Measurements from ENCODE around the gene MYOCOS.

MYOCOS gene

GRCh38 chr1:171590022-171590421 lies 32.0 kb upstream of the MYOCOS start:
- Histone ChIP-seq H3K4me3 (ENCODE audit: low read depth, low read length) (no peak overlapping the region), H4K8ac (ENCODE audit: low read depth, low read length) (no peak overlapping the region), H3K9me3 (ENCODE audit: insufficient read depth, low read depth, low read length) (no peaks in the 10 kb centered on the region), H3K79me1 (ENCODE audit: low read length) (no peaks in the 10 kb centered on the region), H3K27ac (ENCODE audit: low read depth, low read length) (no peak overlapping the region), H3K9ac (ENCODE audit: low read length) (no peak overlapping the region), H2AFZ (ENCODE audit: insufficient read depth, low read length, poor library complexity) (no peak overlapping the region), H4K91ac (ENCODE audit: low read depth, low read length) (no peak overlapping the region), H2BK5ac (ENCODE audit: low read depth, low read length, poor library complexity) (no peak overlapping the region), H3K23ac (ENCODE audit: low read length) (no peak overlapping the region), H2BK12ac (ENCODE audit: low read length) (no peak overlapping the region), H3K36me3 (ENCODE audit: control insufficient read depth in 1 of 2, insufficient read depth in 2 of 2, low read length in 2 of 2) (peaks cover 27 to 40% of the 10 kb centered on the region in 2 experiments), H3K14ac (ENCODE audit: low read length) (no peak overlapping the region), H3K27me3 (ENCODE audit: insufficient read depth, low read length) (no peaks in the 10 kb centered on the region), H3K4me2 (ENCODE audit: low read length) (no peak overlapping the region), H2AK5ac (ENCODE audit: low read length) (no peak overlapping the region), H2BK120ac (ENCODE audit: insufficient read depth, low read length, poor library complexity) (no peak overlapping the region), H3K79me2 (ENCODE audit: control insufficient read depth, insufficient read depth, low read length, poor library complexity) (no peaks in the 10 kb centered on the region), H3K4me1 (ENCODE audit: control insufficient read depth in 1 of 2, insufficient read depth in 2 of 2, low read length in 2 of 2) (no peaks in the 10 kb centered on the region), H3K4ac (ENCODE audit: low read depth, low read length) (no peak overlapping the region), H3K18ac (ENCODE audit: low read length) (no peak overlapping the region), H4K12ac (ENCODE audit: low read depth, low read length) (no peak overlapping the region)
- WGBS (ENCODE audit: extremely low coverage, insufficient coverage, insufficient read length), result no CpG with 5 or more reads among the region's 1 CpG
- no peak for DNase-seq

- no CpG with 5 or more reads among the region's 1 CpG for WGBS (ENCODE audit: extremely low coverage, insufficient coverage, insufficient read length)
- Histone ChIP-seq H3K79me1 (ENCODE audit: low read length) (no peaks in the 10 kb centered on the region), H2BK120ac (ENCODE audit: insufficient read depth, low read length, poor library complexity) (no peak overlapping the region), H3K9ac (ENCODE audit: low read length) (no peak overlapping the region), H2BK12ac (ENCODE audit: low read length) (no peak overlapping the region), H3K4me2 (ENCODE audit: low read length) (no peak overlapping the region), H3K23ac (ENCODE audit: low read length) (no peak overlapping the region), H3K27ac (ENCODE audit: low read depth, low read length) (no peak overlapping the region), H3K79me2 (ENCODE audit: control insufficient read depth, insufficient read depth, low read length, poor library complexity) (no peaks in the 10 kb centered on the region), H2AFZ (ENCODE audit: insufficient read depth, low read length, poor library complexity) (no peak overlapping the region), H2BK5ac (ENCODE audit: low read depth, low read length, poor library complexity) (no peak overlapping the region), H3K4me1 (ENCODE audit: control insufficient read depth in 1 of 2, insufficient read depth in 2 of 2, low read length in 2 of 2) (no peaks in the 10 kb centered on the region), H2AK5ac (ENCODE audit: low read length) (no peak overlapping the region), H3K9me3 (ENCODE audit: insufficient read depth, low read depth, low read length) (no peaks in the 10 kb centered on the region), H3K18ac (ENCODE audit: low read length) (no peak overlapping the region), H3K4ac (ENCODE audit: low read depth, low read length) (no peak overlapping the region), H4K91ac (ENCODE audit: low read depth, low read length) (no peak overlapping the region), H4K12ac (ENCODE audit: low read depth, low read length) (no peak overlapping the region), H3K14ac (ENCODE audit: low read length) (no peak overlapping the region), H3K27me3 (ENCODE audit: insufficient read depth, low read length) (no peaks in the 10 kb centered on the region), H3K4me3 (ENCODE audit: low read depth, low read length) (no peak overlapping the region), H4K8ac (ENCODE audit: low read depth, low read length) (no peak overlapping the region), H3K36me3 (ENCODE audit: control insufficient read depth in 1 of 2, insufficient read depth in 2 of 2, low read length in 2 of 2) (peaks cover 12 to 17% of the 10 kb centered on the region in 2 experiments)
- DNase-seq, result no peak
Observed at GRCh38 chr1:171595324-171595723, 26.7 kb upstream of the MYOCOS start.

- H2BK5ac ChIP-seq (ENCODE audit: low read depth, low read length, poor library complexity), result no peak overlapping the region
Observed at GRCh38 chr1:171596119-171596518, 25.9 kb upstream of the MYOCOS start.

GRCh38 chr1:171596705-171597104 lies 25.3 kb upstream of the MYOCOS start:
- Histone ChIP-seq H3K9me3 (ENCODE audit: insufficient read depth, low read depth, low read length) (no peaks in the 10 kb centered on the region), H3K23ac (ENCODE audit: low read length) (no peak overlapping the region), H3K79me2 (ENCODE audit: control insufficient read depth, insufficient read depth, low read length, poor library complexity) (no peaks in the 10 kb centered on the region), H2BK5ac (ENCODE audit: low read depth, low read length, poor library complexity) (no peak overlapping the region), H2AFZ (ENCODE audit: insufficient read depth, low read length, poor library complexity) (no peak overlapping the region), H4K91ac (ENCODE audit: low read depth, low read length) (no peak overlapping the region), H3K79me1 (ENCODE audit: low read length) (no peaks in the 10 kb centered on the region), H3K18ac (ENCODE audit: low read length) (no peak overlapping the region), H2AK5ac (ENCODE audit: low read length) (no peak overlapping the region), H3K36me3 (ENCODE audit: control insufficient read depth in 1 of 2, insufficient read depth in 2 of 2, low read length in 2 of 2) (peaks cover 9 to 11% of the 10 kb centered on the region in 2 experiments), H3K14ac (ENCODE audit: low read length) (no peak overlapping the region), H3K4me2 (ENCODE audit: low read length) (no peak overlapping the region), H2BK12ac (ENCODE audit: low read length) (no peak overlapping the region), H3K4ac (ENCODE audit: low read depth, low read length) (no peak overlapping the region), H2BK120ac (ENCODE audit: insufficient read depth, low read length, poor library complexity) (no peak overlapping the region), H3K9ac (ENCODE audit: low read length) (no peak overlapping the region), H3K4me1 (ENCODE audit: control insufficient read depth in 1 of 2, insufficient read depth in 2 of 2, low read length in 2 of 2) (no peaks in the 10 kb centered on the region), H3K27ac (ENCODE audit: low read depth, low read length) (no peak overlapping the region), H3K4me3 (ENCODE audit: low read depth, low read length) (no peak overlapping the region), H3K27me3 (ENCODE audit: insufficient read depth, low read length) (no peaks in the 10 kb centered on the region), H4K8ac (ENCODE audit: low read depth, low read length) (no peak overlapping the region), H4K12ac (ENCODE audit: low read depth, low read length) (no peak overlapping the region)
- no peak for DNase-seq
- WGBS (ENCODE audit: extremely low coverage, insufficient coverage, insufficient read length), result no CpG with 5 or more reads among the region's 2 CpGs

More at GRCh38 chr1:171596119-171596518, 25.9 kb upstream of the MYOCOS start:
- Histone ChIP-seq H4K12ac (ENCODE audit: low read depth, low read length) (no peak overlapping the region), H3K9ac (ENCODE audit: low read length) (no peak overlapping the region), H3K4me3 (ENCODE audit: low read depth, low read length) (no peak overlapping the region), H2BK12ac (ENCODE audit: low read length) (no peak overlapping the region), H2BK120ac (ENCODE audit: insufficient read depth, low read length, poor library complexity) (no peak overlapping the region), H3K4me1 (ENCODE audit: control insufficient read depth in 1 of 2, insufficient read depth in 2 of 2, low read length in 2 of 2) (no peaks in the 10 kb centered on the region), H3K4me2 (ENCODE audit: low read length) (no peak overlapping the region), H4K91ac (ENCODE audit: low read depth, low read length) (no peak overlapping the region), H3K4ac (ENCODE audit: low read depth, low read length) (no peak overlapping the region), H3K79me2 (ENCODE audit: control insufficient read depth, insufficient read depth, low read length, poor library complexity) (no peaks in the 10 kb centered on the region), H3K14ac (ENCODE audit: low read length) (no peak overlapping the region), H3K27me3 (ENCODE audit: insufficient read depth, low read length) (no peaks in the 10 kb centered on the region), H3K9me3 (ENCODE audit: insufficient read depth, low read depth, low read length) (no peaks in the 10 kb centered on the region), H3K23ac (ENCODE audit: low read length) (no peak overlapping the region), H3K79me1 (ENCODE audit: low read length) (no peaks in the 10 kb centered on the region), H3K27ac (ENCODE audit: low read depth, low read length) (no peak overlapping the region), H2AK5ac (ENCODE audit: low read length) (no peak overlapping the region), H3K36me3 (ENCODE audit: control insufficient read depth in 1 of 2, insufficient read depth in 2 of 2, low read length in 2 of 2) (peaks cover 12 to 15% of the 10 kb centered on the region in 2 experiments), H2AFZ (ENCODE audit: insufficient read depth, low read length, poor library complexity) (no peak overlapping the region), H3K18ac (ENCODE audit: low read length) (no peak overlapping the region), H4K8ac (ENCODE audit: low read depth, low read length) (no peak overlapping the region)
- no CpG with 5 or more reads among the region's 1 CpG for WGBS (ENCODE audit: extremely low coverage, insufficient coverage, insufficient read length)
- DNase-seq, result no peak
